Right lobe of liver (tissue), 6 donors: ENCODE measurements around the gene ATP5F1D. TPM values are rescaled to one million over a fixed set of nuclear protein-coding genes. Genes with fewer than 3 reads are reported as not detected.

ENCODE experiments used
- ATAC-seq, 4 donors: fragments of 200-7000 bp; cut with Tn5 transposase; one replicate each; pipeline ENCODE4 v1.9.1; 2020; ENCODE audit warnings: mild to moderate bottlenecking in 4 of 4, moderate library complexity in 4 of 4
- DNase-seq, 3 donors: peaks; one replicate each; pipeline ENCODE4 v3.0.0-alpha.2; 2020
- H3K27ac ChIP-seq, 3 donors: fragments of 200-600 bp; one replicate each; pipeline ENCODE4 v1.8.0; 2022
- H3K27me3 ChIP-seq, 2 donors: fragments of 200-600 bp; one replicate each; pipeline ENCODE4 v1.8.0; 2022
- H3K36me3 ChIP-seq, 4 donors: fragments of 200-600 bp; sonication (generic) in 1 of 4; one replicate each; pipeline versions ENCODE4 v1.5.1 to v1.8.0; 2017 to 2022; ENCODE audit warnings: control low read depth in 1 of 4
- H3K4me1 ChIP-seq, 4 donors: fragments of 200-600 bp; sonication (generic) in 1 of 4; one replicate each; pipeline versions ENCODE4 v1.5.1 to v1.8.0; 2017 to 2022; ENCODE audit warnings: control low read depth in 1 of 4
- H3K4me3 ChIP-seq, 3 donors: fragments of 200-600 bp; one replicate each; pipeline ENCODE4 v1.8.0; 2022
- H3K9me3 ChIP-seq, 4 donors: fragments of 200-600 bp; sonication (generic) in 1 of 4; one replicate each; pipeline versions ENCODE4 v1.5.1 to v1.8.0; 2017 to 2022; ENCODE audit warnings: control low read depth in 1 of 4
- CTCF ChIP-seq, 4 donors: fragments of 200-600 bp in 3 of 4; fragments of 450-650 bp in 1 of 4; IDR thresholded peaks; one replicate each; pipeline versions ENCODE4 v1.5.1 to v1.8.0; 2016 to 2022; ENCODE audit warnings: antibody characterized with exemption in 4 of 4, mild to moderate bottlenecking in 2 of 4
- POLR2A ChIP-seq: fragments of 450-650 bp; IDR thresholded peaks from one replicate; pipeline ENCODE4 v1.6.1; 2017; ENCODE audit warnings: antibody characterized with exemption, mild to moderate bottlenecking
- WGBS: methylation state at CpG from one replicate; pipeline ENCODE4 v1.1.6; 2018; ENCODE audit warnings: low coverage, low lambda C conversion rate; ENCODE audit not compliant: insufficient coverage; ENCODE audit errors: missing lambda C conversion rate; 5-methylcytosine and 5-hydroxymethylcytosine counted together
- intact Hi-C, 2 donors: fragments of 100-400 bp; cut with DNase I; formaldehyde crosslinking; loops; one replicate each; pipeline versions ENCODE4 v1.11.2 to v1.14.1; 2022
- total RNA-seq, 6 experiments: library from RNA; depleted of rRNA in 2 of 6; stranded (reverse); fragments of >200 nt in 2 of 6; fragmentation: NEBNext Ultra II Directional in 3 of 6; extraction: Animal tissue kit (Norgen Biotek cat#: 25700) in 3 of 6; gene quantifications; one replicate each; pipeline versions ENCODE4 v1.1.0 to v1.2.4, GENCODE V29; 2016 to 2023
- donor health status: DM: no; HTN: yes; CAD: no.
- donor health status: DM: no; HTN: no; CAD: no.
- donor health status: DM: no; HTN: no; CAD: no.
- donor health status: DM: no; HTN: yes; CAD: no.
- donor health status: DM: no; HTN: yes; CAD: no.

The ATP5F1D gene
- total RNA-seq, 6 experiments from 2014 or later: 98.1 to 240 (median 137) TPM

GRCh38 chr19:1268226-1269064, 26.9 kb downstream of the ATP5F1D start:
- H3K4me3 ChIP-seq: no peak overlapping the region
- 52% methylated on average over 26 of the region's 40 CpGs for WGBS
- no peaks in the 10 kb centered on the region for H3K27me3 ChIP-seq
- H3K27ac ChIP-seq: peak overlapping the region in 2 of 3 donors; percentile 49 to 99
- peaks cover 0 to 59% (median 24%) of the 10 kb centered on the region in 4 donors for H3K4me1 ChIP-seq
- TF ChIP-seq CTCF (IDR thresholded peaks at IDR 0.05): no peak
- TF ChIP-seq POLR2A: no peak
- peaks cover 7 to 28% (median 20%) of the 10 kb centered on the region in 4 donors for H3K36me3 ChIP-seq
- intact Hi-C loops: no loop called here
- peak in 2 of 3 donors; percentile 56 to 62 for DNase-seq
- no peaks in the 10 kb centered on the region for H3K9me3 ChIP-seq
- no peak for ATAC-seq

- ATAC-seq: peak; percentile 63 to 81 (median 78)
- peaks cover 0 to 65% (median 26%) of the 10 kb centered on the region in 4 donors for H3K4me1 ChIP-seq
- no peaks in the 10 kb centered on the region for H3K27me3 ChIP-seq
- peak; percentile 100 for DNase-seq
- peak within 1 kb of the TSS; percentile 88 to 99 (median 97) for H3K27ac ChIP-seq
- peaks cover 10 to 34% (median 23%) of the 10 kb centered on the region in 4 donors for H3K36me3 ChIP-seq
- no peaks in the 10 kb centered on the region for H3K9me3 ChIP-seq
- H3K4me3 ChIP-seq: peak within 1 kb of the TSS; percentile 55 to 87 (median 69)
- no CpG with 5 or more reads among the region's 50 CpGs for WGBS
- intact Hi-C loops: no loop called here
- no peak for TF ChIP-seq CTCF (IDR thresholded peaks at IDR 0.05)
- peak; percentile 97 for TF ChIP-seq POLR2A
These were observed 27.5 kb downstream of the ATP5F1D start, which contains the start of gene CIRBP for GRCh38 chr19:1269065-1269477. TSS of gene CIRBP (plus strand) at chr19:1269332. CDS start at chr19:1270934, 1,602 bp downstream.

- no peaks in the 10 kb centered on the region for H3K27me3 ChIP-seq
- peak overlapping the region; percentile 88 to 99 (median 97) for H3K27ac ChIP-seq
- DNase-seq: peak; percentile 89 to 90 (median 89)
- H3K4me1 ChIP-seq: peaks cover 0 to 71% (median 29%) of the 10 kb centered on the region in 4 donors
- peak overlapping the region; percentile 55 to 87 (median 69) for H3K4me3 ChIP-seq
- 0% methylated on average over 2 of the region's 64 CpGs for WGBS
- TF ChIP-seq CTCF (IDR thresholded peaks at IDR 0.05) (peak in 1 of 4 donors; percentile 19), POLR2A (peak; percentile 59)
- peak; percentile 2 to 29 (median 12) for ATAC-seq
- no peaks in the 10 kb centered on the region for H3K9me3 ChIP-seq
- H3K36me3 ChIP-seq: peaks cover 10 to 40% (median 26%) of the 10 kb centered on the region in 4 donors
- intact Hi-C loops: no loop called here
These were observed 28.1 kb downstream of the ATP5F1D start for GRCh38 chr19:1269478-1270212.

GRCh38 chr19:1270213-1270853, 28.8 kb downstream of the ATP5F1D start:
- peak overlapping the region; percentile 55 to 87 (median 69) for H3K4me3 ChIP-seq
- intact Hi-C loops: no loop called here
- no peak for DNase-seq

More at GRCh38 chr19:1270213-1270853, 28.8 kb downstream of the ATP5F1D start:
- 11% methylated on average over 7 of the region's 8 CpGs for WGBS
- Histone ChIP-seq H3K27ac (peak overlapping the region; percentile 88 to 99 (median 97)), H3K9me3 (no peaks in the 10 kb centered on the region), H3K4me1 (peaks cover 0 to 77% (median 31%) of the 10 kb centered on the region in 4 donors), H3K36me3 (peaks cover 10 to 43% (median 27%) of the 10 kb centered on the region in 4 donors), H3K27me3 (no peaks in the 10 kb centered on the region)
- TF ChIP-seq CTCF (IDR thresholded peaks at IDR 0.05): no peak
- TF ChIP-seq POLR2A: no peak
- ATAC-seq: no peak
